GM10266 (cell line): ENCODE results near the gene GUK1.

ENCODE experiments used
- DNase-seq: peaks from one replicate; pipeline ENCODE4 v3.0.0; 2012; ENCODE audit errors: extremely low spot score
- CTCF ChIP-seq: IDR thresholded peaks from 2 replicates; pipeline ENCODE4 v1.5.1; 2012; ENCODE audit warnings: mild to moderate bottlenecking, low read depth; ENCODE audit not compliant: control insufficient read depth, insufficient read depth; ENCODE audit errors: missing control alignments

GUK1 gene

DNA sequence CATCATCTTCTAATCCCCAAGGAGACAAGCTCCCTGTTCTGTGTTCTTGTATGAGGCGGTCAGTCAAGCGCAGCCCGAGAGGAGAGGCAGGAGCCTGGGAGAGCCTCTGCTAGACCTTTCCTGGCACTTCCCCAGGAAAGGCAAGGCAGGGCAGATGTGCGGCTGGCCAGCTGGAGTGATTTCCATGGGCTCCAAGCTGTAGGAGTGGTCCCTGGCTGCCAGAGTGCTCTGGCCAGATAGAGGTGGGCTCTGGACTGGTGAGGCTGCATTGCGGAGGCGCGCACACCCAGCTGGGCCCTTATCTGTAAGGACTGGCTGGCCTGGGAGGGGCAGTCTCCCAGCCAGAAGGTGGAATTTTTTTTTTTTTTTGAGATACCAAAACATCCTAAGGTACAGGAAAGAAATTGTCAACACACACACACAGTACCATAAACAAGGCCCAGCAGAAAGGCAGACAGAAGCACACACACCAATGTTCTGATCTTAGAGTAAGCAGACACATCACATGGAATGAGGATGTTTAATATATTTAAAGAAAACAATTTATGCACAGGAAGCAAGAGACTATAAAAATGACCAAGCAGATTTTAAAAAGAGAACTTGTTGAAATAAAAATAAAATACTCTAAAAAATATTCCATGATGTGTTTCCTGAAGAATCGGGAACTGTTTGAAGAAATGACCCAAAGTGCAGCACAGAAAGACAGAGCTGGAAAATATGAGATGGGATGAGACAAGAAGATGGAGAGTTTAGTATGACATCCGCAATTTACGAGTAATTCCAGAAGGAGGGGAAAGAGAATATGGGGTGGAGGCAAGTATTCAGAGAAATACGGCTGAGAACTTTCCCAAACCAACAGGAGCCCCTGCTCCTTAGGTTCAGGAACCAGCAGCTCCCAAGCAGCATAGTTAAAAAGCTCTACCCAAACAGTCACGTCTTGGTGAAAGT, 38.9 kb downstream of the GUK1 start:
- DNase-seq = no peak
- TF ChIP-seq CTCF = no peak

GRCh38 chr1:228180271-228180958, 40.3 kb downstream of the GUK1 start:
- DNase-seq = no peak
- TF ChIP-seq CTCF = no peak

DNA sequence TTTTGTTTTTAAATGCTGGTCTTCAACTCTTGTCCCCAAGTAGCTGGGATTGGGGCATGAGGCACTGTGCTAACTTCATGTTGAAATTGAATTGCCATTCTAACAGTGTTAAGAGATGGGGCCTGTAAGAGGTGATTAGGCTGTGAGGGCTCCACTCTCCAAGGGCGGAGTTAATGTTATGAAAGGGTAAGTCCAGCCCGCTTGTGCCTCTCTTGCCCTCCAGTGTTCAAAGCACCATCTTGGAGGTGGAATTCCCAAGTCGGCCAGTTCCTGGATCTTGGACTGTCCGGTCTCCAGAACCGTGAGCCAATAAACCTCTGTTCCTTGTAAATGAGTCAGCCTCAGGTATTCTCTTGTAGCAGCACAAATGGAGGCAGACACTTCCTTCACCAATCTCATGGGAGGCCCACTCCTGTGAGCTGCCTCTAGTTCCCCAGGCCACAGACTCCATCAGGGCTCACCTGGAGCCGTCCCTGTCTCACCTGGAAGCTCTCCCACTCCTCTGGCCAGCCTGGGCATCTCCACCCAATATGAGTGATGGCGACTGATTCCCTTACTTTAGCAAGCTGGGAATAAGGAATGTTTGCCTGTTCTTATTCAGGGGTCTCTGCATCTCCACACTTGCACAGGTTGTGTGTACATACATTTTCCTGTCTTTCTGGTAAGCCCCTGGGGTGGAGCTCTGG, 41.0 kb downstream of the GUK1 start:
- TF ChIP-seq CTCF = no peak

DNA sequence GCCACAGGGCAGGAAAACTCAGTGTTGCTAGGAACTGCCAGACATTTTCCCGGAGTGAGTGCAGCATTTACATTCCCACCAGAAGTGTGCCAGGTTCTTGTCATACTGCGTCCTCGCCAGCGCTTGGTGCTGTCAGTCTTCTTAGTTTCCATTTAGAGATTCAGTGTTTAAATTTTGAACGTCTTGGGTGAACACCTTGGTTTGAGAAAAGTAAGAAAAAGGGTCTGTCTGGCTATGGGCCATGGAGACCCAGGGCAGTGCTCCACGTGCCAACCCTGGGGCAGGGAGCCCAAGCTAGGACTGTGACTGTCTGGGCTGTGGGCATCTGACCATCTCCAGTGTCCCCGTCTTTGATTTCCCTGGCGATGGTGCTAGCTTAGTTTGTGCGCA, 41.6 kb downstream of the GUK1 start:
- no peak for TF ChIP-seq CTCF
- DNase-seq = no peak

More for the DNA sequence above, 41.0 kb downstream of the GUK1 start:
- no peak for DNase-seq

DNA sequence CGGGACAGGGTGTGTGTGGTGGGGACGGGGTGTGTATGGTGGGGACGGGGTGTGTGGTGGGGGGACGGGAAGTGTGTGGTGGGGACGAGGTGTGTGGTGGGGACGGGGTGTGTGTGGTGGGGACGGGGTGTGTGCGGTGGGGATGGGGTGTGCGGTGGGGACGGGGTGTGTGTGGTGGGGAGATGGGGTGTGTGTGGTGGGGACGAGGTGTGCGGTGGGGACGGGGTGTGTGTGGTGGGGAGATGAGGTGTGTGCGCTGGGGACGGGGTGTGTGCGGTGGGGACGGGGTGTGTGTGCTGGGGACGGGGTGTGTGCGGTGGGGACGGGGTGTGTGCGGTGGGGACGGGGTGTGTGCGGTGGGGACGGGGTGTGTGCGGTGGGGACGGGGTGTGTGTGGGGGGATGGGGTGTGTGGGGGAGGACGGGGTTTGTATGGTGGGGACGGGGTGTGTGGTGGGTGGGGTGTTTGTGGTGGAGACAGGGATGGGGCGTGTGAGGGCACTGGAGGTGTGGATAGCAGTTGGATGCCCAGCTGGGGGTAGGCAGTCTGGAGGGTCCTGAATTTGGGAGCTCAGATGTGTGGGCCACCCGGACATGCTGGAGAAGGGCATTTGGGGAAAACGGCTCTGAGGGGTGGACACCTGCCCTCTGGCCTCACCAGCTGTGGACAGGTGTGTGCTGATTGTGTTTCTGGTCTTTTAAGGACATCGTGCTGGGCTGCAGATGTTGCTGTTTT, 42.4 kb downstream of the GUK1 start:
- no peak for TF ChIP-seq CTCF
- DNase-seq = no peak

DNA sequence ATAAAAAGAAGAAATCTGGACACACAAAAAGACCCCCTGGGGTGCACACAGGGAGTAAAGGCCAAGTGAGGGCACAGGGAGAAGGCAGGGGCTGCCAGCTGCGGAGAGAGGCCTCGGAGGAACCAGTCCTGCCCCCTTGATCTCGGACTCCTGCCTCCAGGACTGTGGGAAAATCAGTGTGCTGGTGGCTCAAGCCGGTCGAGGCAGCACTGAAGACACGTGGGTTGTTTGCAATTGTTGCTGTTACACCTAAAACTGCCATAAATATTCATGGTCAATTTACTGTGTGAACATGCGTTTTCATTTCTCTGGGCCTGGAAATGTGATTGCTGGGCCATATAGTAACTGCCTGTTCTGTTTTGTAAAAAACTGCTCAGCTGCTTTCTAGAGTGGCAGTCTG, 44.1 kb downstream of the GUK1 start:
- DNase-seq = no peak
- no peak for TF ChIP-seq CTCF
